GM12874 (cell line): ENCODE data around the gene CXCL9.

Experiments used
- CTCF ChIP-seq: IDR thresholded peaks from 2 replicates; pipeline ENCODE4 v1.5.1; 2011; ENCODE audit warnings: low read depth, mild to moderate bottlenecking, control low read depth, low read length, moderate library complexity; ENCODE audit not compliant: insufficient read depth

Gene CXCL9

GRCh38 chr4:75989846-75990528 lies 17.3 kb downstream of the CXCL9 start:
- TF ChIP-seq CTCF = no peak

- no peak for TF ChIP-seq CTCF
Measured at GRCh38 chr4:75985116-75985515, 22.2 kb downstream of the CXCL9 start.

GRCh38 chr4:75980576-75980975 lies 26.7 kb downstream of the CXCL9 start:
- no peak for TF ChIP-seq CTCF

DNA sequence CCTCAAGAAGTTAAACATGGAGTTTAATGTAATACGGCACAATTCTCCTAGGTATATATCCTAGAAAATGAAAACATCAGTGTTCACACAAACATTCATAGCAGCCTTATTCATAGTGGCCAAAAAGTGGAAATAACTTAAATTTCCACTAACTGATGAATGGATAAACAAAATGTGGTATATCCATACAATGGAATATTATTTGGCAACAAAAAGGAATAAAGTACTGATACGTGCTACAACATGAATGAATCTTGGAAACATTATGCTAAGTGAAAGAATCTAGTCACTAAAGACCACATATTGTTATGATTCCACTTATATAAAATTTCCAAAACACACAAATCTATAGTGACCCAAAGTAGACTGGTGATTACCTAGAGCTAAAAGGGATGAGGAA lies 31.1 kb downstream of the CXCL9 start:
- TF ChIP-seq CTCF = no peak

- no peak for TF ChIP-seq CTCF
Measured at GRCh38 chr4:75973766-75974165, 33.5 kb downstream of the CXCL9 start.

- no peak for TF ChIP-seq CTCF
Measured at GRCh38 chr4:75968084-75968483, 39.2 kb downstream of the CXCL9 start.

GRCh38 chr4:75963558-75963957 lies 43.8 kb downstream of the CXCL9 start:
- no peak for TF ChIP-seq CTCF
